K562 (cell line): Measurements from ENCODE around the gene ZNF691. TPM values are rescaled to one million over a fixed set of nuclear protein-coding genes. Genes with fewer than 3 reads are reported as not detected.

Source experiments
- BACH1 ChIP-seq: fragments of 200-800 bp; sonication (Bioruptor generic); IDR thresholded peaks from 2 replicates; pipeline ENCODE4 v1.6.1; 2016; ENCODE audit warnings: missing genetic modification characterization, missing compliant biosample characterization
- CREBBP ChIP-seq: IDR thresholded peaks from one replicate; pipeline ENCODE4 v1.6.1; 2012; ENCODE audit warnings: low read depth, mild to moderate bottlenecking, control low read depth, inconsistent platforms, low read length
- DMBX1 ChIP-seq: fragments of 250-450 bp; sonication (Bioruptor Pico); IDR thresholded peaks from 2 replicates; pipeline ENCODE4 v1.8.0; 2022; ENCODE audit warnings: inconsistent platforms, mild to moderate bottlenecking, moderate library complexity, borderline replicate concordance
- ETV6 ChIP-seq, 3 experiments: fragments of 150-350 bp in 1 of 3; sonication (generic) in 1 of 3; formaldehyde crosslinking in 1 of 3; IDR thresholded peaks; 2 replicates each; pipeline versions ENCODE4 v1.6.1 to v1.8.0; 2014 to 2022; ENCODE audit warnings: borderline replicate concordance in 2 of 3, low read depth in 2 of 3, antibody characterized with exemption in 1 of 3, low read length in 1 of 3, mild to moderate bottlenecking in 1 of 3, missing genetic modification reagents in 1 of 3
- KDM5B ChIP-seq: fragments of 200-600 bp; sonication (generic); IDR thresholded peaks from 2 replicates; pipeline ENCODE4 v1.6.1; 2012; ENCODE audit warnings: low read depth, mild to moderate bottlenecking, moderate library complexity, low read length, control low read depth, inconsistent platforms; ENCODE audit not compliant: insufficient replicate concordance
- MCM5 ChIP-seq: fragments of 450-650 bp; IDR thresholded peaks from 2 replicates; pipeline ENCODE4 v1.6.1; 2016; ENCODE audit warnings: low read depth
- NR1H2 ChIP-seq: sonication (generic); formaldehyde crosslinking; IDR thresholded peaks from 2 replicates; pipeline ENCODE4 v1.4.0; 2020; ENCODE audit warnings: mild to moderate bottlenecking, missing genetic modification reagents
- RBM25 ChIP-seq: fragments of 200-400 bp; formaldehyde crosslinking; IDR thresholded peaks from 2 replicates; pipeline ENCODE4 v1.6.1; 2018; ENCODE audit warnings: low read length, low read depth, moderate library complexity; ENCODE audit not compliant: severe bottlenecking
- RNF2 ChIP-seq: sonication (generic); IDR thresholded peaks from 2 replicates; pipeline ENCODE4 v1.6.1; 2016
- SPI1 ChIP-seq: IDR thresholded peaks from 2 replicates; pipeline ENCODE4 v1.6.1; 2011; ENCODE audit warnings: low read depth, low read length, control low read depth, borderline replicate concordance
- TEAD1 ChIP-seq, 2 experiments: fragments of 450-650 bp in 1 of 2; sonication (generic) in 1 of 2; formaldehyde crosslinking; IDR thresholded peaks; 2 replicates each; pipeline versions ENCODE4 v1.4.0 to v1.8.0; 2020 to 2022; ENCODE audit warnings: mild to moderate bottlenecking in 2 of 2, missing genetic modification reagents in 1 of 2
- ZNF134 ChIP-seq: fragments of 250-450 bp; sonication (Bioruptor Pico); conservative IDR thresholded peaks from 2 replicates; pipeline ENCODE4 v1.4.0; 2020
- ZNF23 ChIP-seq: fragments of 250-450 bp; sonication (Bioruptor Pico); IDR thresholded peaks from 2 replicates; pipeline ENCODE4 v1.4.0; 2020; ENCODE audit warnings: mild to moderate bottlenecking
- ZNF24 ChIP-seq: fragments of 450-650 bp; IDR thresholded peaks from 2 replicates; pipeline ENCODE4 v1.6.1; 2016
- polyA plus RNA-seq, 8 experiments: library from polyadenylated mRNA; depleted of rRNA in 4 of 8; stranded (reverse) in 5 of 8; unstranded in 3 of 8; fragments of >200 nt; fragmentation: Nextera tagmentation in 2 of 8; fragmentation: Illumina TruSeq in 1 of 8; extraction: Ambion mirVana in 2 of 8; extraction: Trizol in 1 of 8; gene quantifications; 2 replicates each; pipeline versions ENCODE4 v1.2.1 to v1.2.3, GENCODE V29; 2011 to 2014; ENCODE audit warnings: inconsistent platforms in 1 of 8, missing spikeins in 1 of 8
- total RNA-seq, 7 experiments: library from RNA; depleted of rRNA in 6 of 7; stranded (reverse); fragments of >200 nt in 6 of 7; fragmentation: Illumina TruSeq in 2 of 7; extraction: Trizol in 2 of 7; gene quantifications; 2 replicates each; pipeline versions ENCODE4 v1.2.1 to v1.2.3, GENCODE V29; 2011 to 2021; ENCODE audit warnings: low replicate concordance in 1 of 7
- TF ChIP-seq, protein P1 (sequence below): sonication (generic); formaldehyde crosslinking; IDR thresholded peaks from 2 replicates; pipeline ENCODE4 v1.9.0; 2022; ENCODE audit warnings: mild to moderate bottlenecking, missing genetic modification reagents
- TF ChIP-seq, protein P2 (sequence below): fragments of 250-450 bp; sonication (Bioruptor Pico); IDR thresholded peaks from 2 replicates; pipeline ENCODE4 v1.8.0; 2022; ENCODE audit warnings: moderate library complexity, mild to moderate bottlenecking, inconsistent platforms
- TF ChIP-seq, protein P3 (sequence below): fragments of 450-650 bp; IDR thresholded peaks from 2 replicates; pipeline ENCODE4 v1.6.1; 2017; ENCODE audit warnings: antibody characterized with exemption, mild to moderate bottlenecking
- TF ChIP-seq, protein P4 (sequence below): IDR thresholded peaks from 2 replicates; pipeline ENCODE4 v1.6.1; 2016; ENCODE audit warnings: missing genetic modification characterization, missing compliant biosample characterization

Gene ZNF691
- total and polyA plus RNA-seq, 9 of the 15 experiments (the other 6 are each of a cell fraction or from before 2014, with no cell fraction given), result 10.7 to 30.4 (median 14.8) TPM

DNA sequence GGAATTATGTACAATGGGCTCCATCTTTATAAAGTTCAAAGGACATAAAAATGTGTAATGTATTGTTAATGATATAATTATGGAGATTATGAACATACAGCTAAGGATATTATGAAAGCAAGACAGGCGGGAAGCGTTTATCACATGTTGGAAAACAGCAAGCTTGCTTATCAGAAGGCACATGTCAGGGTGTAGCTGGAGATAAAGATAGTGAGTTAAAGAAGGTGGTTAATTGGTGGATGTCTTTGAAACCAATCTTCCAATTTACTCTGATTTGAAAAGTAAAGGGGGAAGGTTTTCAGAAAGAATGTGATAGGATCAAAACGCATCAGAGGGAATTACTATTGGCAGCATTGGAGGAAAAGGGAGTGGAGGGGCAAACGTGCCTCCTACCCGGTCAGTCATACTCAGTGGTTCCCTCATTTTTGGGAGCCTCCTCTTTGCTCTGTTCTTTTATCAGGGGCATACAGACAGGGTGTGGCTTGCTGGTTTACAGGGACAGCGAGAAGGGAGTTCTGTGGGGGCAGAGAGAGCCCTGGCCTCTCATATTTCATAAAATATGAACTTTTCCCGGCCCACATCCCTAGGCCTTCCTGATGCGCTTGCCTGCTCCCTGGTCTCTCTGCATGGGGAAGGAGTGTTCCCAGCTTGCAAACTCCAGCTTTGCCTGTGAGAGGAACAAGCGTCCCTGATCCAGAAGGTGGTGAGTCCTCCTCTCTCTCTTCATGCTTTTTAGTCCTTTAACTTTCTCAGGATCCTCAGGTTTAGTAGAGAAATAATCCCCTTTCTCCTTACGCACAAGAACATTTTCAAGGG, 21.2 kb upstream of the ZNF691 start (continued):
- TF ChIP-seq RBM25, result no peak
- TF ChIP-seq, protein P1, sequence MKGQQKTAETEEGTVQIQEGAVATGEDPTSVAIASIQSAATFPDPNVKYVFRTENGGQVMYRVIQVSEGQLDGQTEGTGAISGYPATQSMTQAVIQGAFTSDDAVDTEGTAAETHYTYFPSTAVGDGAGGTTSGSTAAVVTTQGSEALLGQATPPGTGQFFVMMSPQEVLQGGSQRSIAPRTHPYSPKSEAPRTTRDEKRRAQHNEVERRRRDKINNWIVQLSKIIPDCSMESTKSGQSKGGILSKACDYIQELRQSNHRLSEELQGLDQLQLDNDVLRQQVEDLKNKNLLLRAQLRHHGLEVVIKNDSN (CRISPR knock-in tag), result no peak
- TF ChIP-seq BACH1 (tag), result 0 out of 2 replicates have a peak, but pooled peaks have one; percentile 14
- TF ChIP-seq DMBX1 (CRISPR knock-in tag), result peak; percentile 59; the same call in 1 of the 2 replicates
- no peak for TF ChIP-seq ZNF24
- TF ChIP-seq ZNF23 (CRISPR knock-in tag), result no peak; the same call in 1 of the 2 replicates
- TF ChIP-seq SPI1, result no peak
- no peak for TF ChIP-seq NR1H2 (CRISPR knock-in tag)
- TF ChIP-seq, protein P2, sequence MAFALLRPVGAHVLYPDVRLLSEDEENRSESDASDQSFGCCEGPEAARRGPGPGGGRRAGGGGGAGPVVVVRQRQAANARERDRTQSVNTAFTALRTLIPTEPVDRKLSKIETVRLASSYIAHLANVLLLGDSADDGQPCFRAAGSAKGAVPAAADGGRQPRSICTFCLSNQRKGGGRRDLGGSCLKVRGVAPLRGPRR (CRISPR knock-in tag), result no peak
- TF ChIP-seq CREBBP, result no peak
- TF ChIP-seq, protein P3, sequence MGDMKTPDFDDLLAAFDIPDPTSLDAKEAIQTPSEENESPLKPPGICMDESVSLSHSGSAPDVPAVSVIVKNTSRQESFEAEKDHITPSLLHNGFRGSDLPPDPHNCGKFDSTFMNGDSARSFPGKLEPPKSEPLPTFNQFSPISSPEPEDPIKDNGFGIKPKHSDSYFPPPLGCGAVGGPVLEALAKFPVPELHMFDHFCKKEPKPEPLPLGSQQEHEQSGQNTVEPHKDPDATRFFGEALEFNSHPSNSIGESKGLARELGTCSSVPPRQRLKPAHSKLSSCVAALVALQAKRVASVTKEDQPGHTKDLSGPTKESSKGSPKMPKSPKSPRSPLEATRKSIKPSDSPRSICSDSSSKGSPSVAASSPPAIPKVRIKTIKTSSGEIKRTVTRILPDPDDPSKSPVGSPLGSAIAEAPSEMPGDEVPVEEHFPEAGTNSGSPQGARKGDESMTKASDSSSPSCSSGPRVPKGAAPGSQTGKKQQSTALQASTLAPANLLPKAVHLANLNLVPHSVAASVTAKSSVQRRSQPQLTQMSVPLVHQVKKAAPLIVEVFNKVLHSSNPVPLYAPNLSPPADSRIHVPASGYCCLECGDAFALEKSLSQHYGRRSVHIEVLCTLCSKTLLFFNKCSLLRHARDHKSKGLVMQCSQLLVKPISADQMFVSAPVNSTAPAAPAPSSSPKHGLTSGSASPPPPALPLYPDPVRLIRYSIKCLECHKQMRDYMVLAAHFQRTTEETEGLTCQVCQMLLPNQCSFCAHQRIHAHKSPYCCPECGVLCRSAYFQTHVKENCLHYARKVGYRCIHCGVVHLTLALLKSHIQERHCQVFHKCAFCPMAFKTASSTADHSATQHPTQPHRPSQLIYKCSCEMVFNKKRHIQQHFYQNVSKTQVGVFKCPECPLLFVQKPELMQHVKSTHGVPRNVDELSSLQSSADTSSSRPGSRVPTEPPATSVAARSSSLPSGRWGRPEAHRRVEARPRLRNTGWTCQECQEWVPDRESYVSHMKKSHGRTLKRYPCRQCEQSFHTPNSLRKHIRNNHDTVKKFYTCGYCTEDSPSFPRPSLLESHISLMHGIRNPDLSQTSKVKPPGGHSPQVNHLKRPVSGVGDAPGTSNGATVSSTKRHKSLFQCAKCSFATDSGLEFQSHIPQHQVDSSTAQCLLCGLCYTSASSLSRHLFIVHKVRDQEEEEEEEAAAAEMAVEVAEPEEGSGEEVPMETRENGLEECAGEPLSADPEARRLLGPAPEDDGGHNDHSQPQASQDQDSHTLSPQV, result peak; percentile 89; the same call in 1 of the 2 replicates
- TF ChIP-seq ETV6 (IDR thresholded peaks at IDR 0.05; ENCODE audit: borderline replicate concordance in 1 of 2, low read depth in 2 of 2, low read length in 1 of 2), result peak; percentile 10 to 45; a peak in 2 of 4 replicates
- TF ChIP-seq ETV6 (CRISPR knock-in tag; IDR thresholded peaks at IDR 0.05; ENCODE audit: borderline replicate concordance), result no peak
- TF ChIP-seq ZNF134 (CRISPR knock-in tag), result no peak
- TF ChIP-seq KDM5B, result peak; percentile 55
- TF ChIP-seq, protein P4, sequence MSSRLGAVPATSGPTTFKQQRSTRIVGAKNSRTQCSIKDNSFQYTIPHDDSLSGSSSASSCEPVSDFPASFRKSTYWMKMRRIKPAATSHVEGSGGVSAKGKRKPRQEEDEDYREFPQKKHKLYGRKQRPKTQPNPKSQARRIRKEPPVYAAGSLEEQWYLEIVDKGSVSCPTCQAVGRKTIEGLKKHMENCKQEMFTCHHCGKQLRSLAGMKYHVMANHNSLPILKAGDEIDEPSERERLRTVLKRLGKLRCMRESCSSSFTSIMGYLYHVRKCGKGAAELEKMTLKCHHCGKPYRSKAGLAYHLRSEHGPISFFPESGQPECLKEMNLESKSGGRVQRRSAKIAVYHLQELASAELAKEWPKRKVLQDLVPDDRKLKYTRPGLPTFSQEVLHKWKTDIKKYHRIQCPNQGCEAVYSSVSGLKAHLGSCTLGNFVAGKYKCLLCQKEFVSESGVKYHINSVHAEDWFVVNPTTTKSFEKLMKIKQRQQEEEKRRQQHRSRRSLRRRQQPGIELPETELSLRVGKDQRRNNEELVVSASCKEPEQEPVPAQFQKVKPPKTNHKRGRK, result no peak
- peak in 1 of 2 experiments; percentile 85; a peak in 2 of 4 replicates for TF ChIP-seq TEAD1 (CRISPR knock-in tag; IDR thresholded peaks at IDR 0.05)
- no peak for TF ChIP-seq MCM5
- TF ChIP-seq RNF2, result peak; percentile 92
